Panc1 (cell line): ENCODE data around the gene YY1AP1. TPM values are rescaled to one million over a fixed set of nuclear protein-coding genes. Genes with fewer than 3 reads are reported as not detected.
"Not testable (repeated sequence)": the region's sequence is repeated elsewhere in the genome, so short reads cannot be mapped to it uniquely, and the experiment has no call there.

Experiments used
- ATAC-seq: fragments of 200-7000 bp; cut with Tn5 transposase; 2 replicates; pipeline ENCODE4 v1.9.1; 2020; ENCODE audit warnings: mild to moderate bottlenecking, moderate library complexity
- BruUV-seq: library from RNA; stranded (reverse); fragments of 400-500 nt; replicated peaks from 2 replicates; lab custom pipeline; 2021; lab: Mats Ljungman, UMichigan
- CTCF ChIA-PET: fragments of 300-600 bp; sonication (Branson Sonifier 250); formaldehyde crosslinking; loops from one replicate; lab custom pipeline; 2022; ENCODE audit warnings: antibody characterized with exemption; lab: Charles Lee
- POLR2A ChIA-PET: fragments of 300-600 bp; sonication (Branson Sonifier 250); formaldehyde crosslinking; loops from one replicate; lab custom pipeline; 2022; ENCODE audit warnings: antibody characterized with exemption; lab: Charles Lee
- DNase-seq: peaks from one replicate; pipeline ENCODE4 v3.0.0-alpha.2; 2010; ENCODE audit warnings: low read depth, low spot score
- H3K27ac ChIP-seq: 2 replicates; pipeline ENCODE4 v1.5.1; 2011; ENCODE audit warnings: mild to moderate bottlenecking, low read length, inconsistent platforms
- H3K27me3 ChIP-seq: fragments of 200-500 bp; sonication (Bioruptor generic); 2 replicates; pipeline ENCODE4 v1.6.0; 2014; ENCODE audit warnings: low read length, inconsistent platforms; ENCODE audit not compliant: control insufficient read depth, insufficient read depth
- H3K36me3 ChIP-seq: fragments of 200-500 bp; sonication (Bioruptor generic); 2 replicates; pipeline ENCODE4 v1.5.1; 2014; ENCODE audit warnings: inconsistent platforms, mild to moderate bottlenecking, low read length, moderate library complexity; ENCODE audit not compliant: control insufficient read depth, insufficient read depth
- H3K4me1 ChIP-seq: 2 replicates; pipeline ENCODE4 v1.5.1; 2011; ENCODE audit warnings: inconsistent platforms, mild to moderate bottlenecking, low read length, moderate library complexity; ENCODE audit not compliant: control insufficient read depth, insufficient read depth
- H3K4me3 ChIP-seq, 2 experiments: 2 replicates each; pipeline ENCODE4 v1.5.1; 2011 to 2012; ENCODE audit warnings: low read depth in 2 of 2, low read length in 2 of 2, mild to moderate bottlenecking in 2 of 2, inconsistent platforms in 1 of 2, moderate library complexity in 1 of 2
- H3K9me3 ChIP-seq: fragments of 200-500 bp; sonication (Bioruptor generic); 2 replicates; pipeline ENCODE4 v1.5.1; 2014; ENCODE audit warnings: low read depth, mild to moderate bottlenecking, inconsistent platforms, low read length, moderate library complexity; ENCODE audit not compliant: control insufficient read depth, insufficient read depth
- POLR2AphosphoS5 ChIP-seq: IDR thresholded peaks from 2 replicates; pipeline ENCODE4 v1.6.1; 2012; ENCODE audit warnings: mild to moderate bottlenecking, low read depth, low read length, moderate library complexity
- REST ChIP-seq, 2 experiments: IDR thresholded peaks; 2 replicates each; pipeline ENCODE4 v1.6.1; 2011 to 2012; ENCODE audit warnings: low read depth in 2 of 2, control low read depth in 1 of 2, low read length in 1 of 2, mild to moderate bottlenecking in 1 of 2, moderate library complexity in 1 of 2; ENCODE audit not compliant: insufficient read depth in 1 of 2
- in situ Hi-C: cut with HindIII; loops from 2 replicates; pipeline ENCODE4 v1.10.0; 2016; ENCODE audit warnings: low sequenced_read_pairs, low pct_unique_long_range_greater_than_20kb
- intact Hi-C: fragments of 100-400 bp; cut with micrococcal nuclease; formaldehyde crosslinking; loops from one replicate; pipeline ENCODE4 v1.10.0; 2022; ENCODE audit not compliant: unreplicated experiment
- total RNA-seq: library from RNA; stranded (reverse); gene quantifications from one replicate; pipeline ENCODE4 v1.2.1, GENCODE V29; 2021; ENCODE audit not compliant: unreplicated experiment
- TF ChIP-seq, protein P1 (sequence below): fragments of 450-650 bp; IDR thresholded peaks from 2 replicates; pipeline ENCODE4 v1.5.1; 2017; ENCODE audit warnings: mild to moderate bottlenecking

YY1AP1 gene
- total RNA-seq, 1 experiment from 2014 or later = 58.7 TPM

DNA sequence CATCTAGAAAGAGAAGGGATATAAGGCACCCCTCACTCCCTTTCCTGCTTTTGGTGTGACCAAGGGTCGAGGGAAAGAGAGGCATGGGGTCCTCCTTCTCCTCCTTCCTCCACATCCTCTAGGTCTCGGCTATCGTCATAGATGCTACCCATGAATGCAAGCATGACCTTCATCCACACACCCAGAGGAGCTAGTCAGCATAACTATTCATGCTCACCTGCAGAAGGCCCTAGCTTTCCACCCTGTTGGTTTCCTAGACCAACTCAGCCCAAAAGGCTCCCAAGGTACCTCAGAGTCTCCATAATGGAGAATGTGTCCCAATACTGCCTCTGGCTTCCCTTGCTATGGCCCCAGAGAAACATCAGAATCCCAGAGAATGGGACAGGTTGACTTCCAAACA is 45.3 kb downstream of the YY1AP1 start:
- no peak overlapping the region for H3K4me3 ChIP-seq
- BruUV-seq = no TSS peak
- no peaks in the 10 kb centered on the region for H3K27me3 ChIP-seq
- H3K27ac ChIP-seq = no peak overlapping the region
- POLR2A ChIA-PET = interaction anchor here (0.6 kb wide), 1 partner anchor 89 kb away, joined by 4 read pairs; no protein-coding TSS in a partner anchor
- no peak for DNase-seq
- TF ChIP-seq, protein P1, sequence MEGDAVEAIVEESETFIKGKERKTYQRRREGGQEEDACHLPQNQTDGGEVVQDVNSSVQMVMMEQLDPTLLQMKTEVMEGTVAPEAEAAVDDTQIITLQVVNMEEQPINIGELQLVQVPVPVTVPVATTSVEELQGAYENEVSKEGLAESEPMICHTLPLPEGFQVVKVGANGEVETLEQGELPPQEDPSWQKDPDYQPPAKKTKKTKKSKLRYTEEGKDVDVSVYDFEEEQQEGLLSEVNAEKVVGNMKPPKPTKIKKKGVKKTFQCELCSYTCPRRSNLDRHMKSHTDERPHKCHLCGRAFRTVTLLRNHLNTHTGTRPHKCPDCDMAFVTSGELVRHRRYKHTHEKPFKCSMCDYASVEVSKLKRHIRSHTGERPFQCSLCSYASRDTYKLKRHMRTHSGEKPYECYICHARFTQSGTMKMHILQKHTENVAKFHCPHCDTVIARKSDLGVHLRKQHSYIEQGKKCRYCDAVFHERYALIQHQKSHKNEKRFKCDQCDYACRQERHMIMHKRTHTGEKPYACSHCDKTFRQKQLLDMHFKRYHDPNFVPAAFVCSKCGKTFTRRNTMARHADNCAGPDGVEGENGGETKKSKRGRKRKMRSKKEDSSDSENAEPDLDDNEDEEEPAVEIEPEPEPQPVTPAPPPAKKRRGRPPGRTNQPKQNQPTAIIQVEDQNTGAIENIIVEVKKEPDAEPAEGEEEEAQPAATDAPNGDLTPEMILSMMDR = no peak
- TF ChIP-seq REST (IDR thresholded peaks at IDR 0.05; ENCODE audit: insufficient read depth in 1 of 2, low read depth in 2 of 2, low read length in 1 of 2) (no peak), POLR2AphosphoS5 (no peak)
- H3K9me3 ChIP-seq = peaks cover 17% of the 10 kb centered on the region; the same call in 1 of the 2 replicates
- H3K36me3 ChIP-seq = no peaks in the 10 kb centered on the region
- in situ Hi-C loops = no loop called here
- peaks cover 11% of the 10 kb centered on the region; the same call in 1 of the 2 replicates for H3K4me1 ChIP-seq
- ATAC-seq = no peak
- CTCF ChIA-PET = no interaction called here
- intact Hi-C loops = no loop called here

- peaks cover 17% of the 10 kb centered on the region; the same call in 1 of the 2 replicates for H3K9me3 ChIP-seq
- peaks cover 11% of the 10 kb centered on the region; the same call in 1 of the 2 replicates for H3K4me1 ChIP-seq
- DNase-seq, ATAC-seq, H3K27me3 ChIP-seq, intact Hi-C loops, H3K4me3 ChIP-seq, BruUV-seq, in situ Hi-C loops, POLR2A ChIA-PET, H3K36me3 ChIP-seq, H3K27ac ChIP-seq: not testable (repeated sequence)
- CTCF ChIA-PET = interaction anchor here (0.5 kb wide), 1 partner anchor 110 kb away, joined by 3 read pairs; no protein-coding TSS in a partner anchor
These were observed 45.9 kb downstream of the YY1AP1 start for GRCh38 chr1:155642559-155643180.

- H3K27ac ChIP-seq = no peak overlapping the region
- TF ChIP-seq, protein P1 = no peak
- TF ChIP-seq REST (IDR thresholded peaks at IDR 0.05; ENCODE audit: insufficient read depth in 1 of 2, low read depth in 2 of 2, low read length in 1 of 2) = no peak
- no peak overlapping the region for H3K4me3 ChIP-seq
- peaks cover 17% of the 10 kb centered on the region; the same call in 1 of the 2 replicates for H3K9me3 ChIP-seq
- BruUV-seq = no TSS peak
- POLR2A ChIA-PET = interaction anchor here (0.7 kb wide), 1 partner anchor 32 kb away, joined by 7 read pairs; no protein-coding TSS in a partner anchor
- H3K27me3 ChIP-seq = no peaks in the 10 kb centered on the region
- DNase-seq = no peak
- CTCF ChIA-PET = no interaction called here
- H3K4me1 ChIP-seq = peaks cover 4% of the 10 kb centered on the region
- intact Hi-C loops = no loop called here
- H3K36me3 ChIP-seq = no peaks in the 10 kb centered on the region
- in situ Hi-C loops = no loop called here
- ATAC-seq = no peak
These were observed 48.2 kb downstream of the YY1AP1 start for GRCh38 chr1:155640367-155640766.
